ENCODE measurements around the gene FTCDNL1.

- TF ChIP-seq CTCF (IDR thresholded peaks at IDR 0.05) (no peak), EZH2 (IDR thresholded peaks at IDR 0.05) (no peak)
Observed at GRCh38 chr2:199818754-199819153, 32.2 kb downstream of the FTCDNL1 start.

Data from neural progenitor cell (in vitro differentiated cells).